ENCODE measurements around the gene PDZRN3.

PDZRN3 gene

GRCh38 chr3:73432706-73433032, 192.1 kb downstream of the PDZRN3 start:
- no peak overlapping the region for H3K27ac ChIP-seq (ENCODE audit: insufficient read depth in 1 of 2, low read depth in 1 of 2, low read length in 2 of 2, poor library complexity in 1 of 2, severe bottlenecking in 2 of 2)
- ChIA-PET CTCF (interaction anchor here (1.2 to 1.3 kb wide), 2 partner anchors 76 to 331 kb away, joined by 3 to 4 read pairs; no protein-coding TSS in a partner anchor), POLR2A (no interaction called here)
- no peaks in the 10 kb centered on the region for H3K36me3 ChIP-seq (ENCODE audit: control insufficient read depth in 4 of 4, insufficient read depth in 4 of 4, low read length in 3 of 4)
- H3K4me1 ChIP-seq (ENCODE audit: control extremely low read depth in 1 of 4, control insufficient read depth in 4 of 4, insufficient read depth in 4 of 4, low read length in 3 of 4), result no peaks in the 10 kb centered on the region
- H3K4me3 ChIP-seq (ENCODE audit: control insufficient read depth in 1 of 7, extremely low read depth in 1 of 7, insufficient read depth in 4 of 7, low read depth in 2 of 7, low read length in 6 of 7), result no peak overlapping the region
- WGBS (ENCODE audit: insufficient coverage), result no CpG with 5 or more reads among the region's 1 CpG
- no peaks in the 10 kb centered on the region for H3K9me3 ChIP-seq (ENCODE audit: control extremely low read depth in 1 of 5, control insufficient read depth in 4 of 5, insufficient read depth in 2 of 5, low read depth in 1 of 5, low read length in 4 of 5)
- peaks cover 3 to 20% (median 9%) of the 10 kb centered on the region in 5 experiments for H3K27me3 ChIP-seq (replicated peaks in 2 of 5; ENCODE audit: control insufficient read depth in 4 of 5, insufficient read depth in 5 of 5, low read length in 4 of 5)
- DNase-seq, result no peak

GRCh38 chr3:73432023-73432705, 192.6 kb downstream of the PDZRN3 start:
- Histone ChIP-seq H3K27ac (ENCODE audit: insufficient read depth in 1 of 2, low read depth in 1 of 2, low read length in 2 of 2, poor library complexity in 1 of 2, severe bottlenecking in 2 of 2) (no peak overlapping the region), H3K27me3 (replicated peaks in 2 of 5; ENCODE audit: control insufficient read depth in 4 of 5, insufficient read depth in 5 of 5, low read length in 4 of 5) (peaks cover 3 to 20% (median 9%) of the 10 kb centered on the region in 5 experiments), H3K4me1 (ENCODE audit: control extremely low read depth in 1 of 4, control insufficient read depth in 4 of 4, insufficient read depth in 4 of 4, low read length in 3 of 4) (no peaks in the 10 kb centered on the region), H3K36me3 (ENCODE audit: control insufficient read depth in 4 of 4, insufficient read depth in 4 of 4, low read length in 3 of 4) (no peaks in the 10 kb centered on the region), H3K9me3 (ENCODE audit: control extremely low read depth in 1 of 5, control insufficient read depth in 4 of 5, insufficient read depth in 2 of 5, low read depth in 1 of 5, low read length in 4 of 5) (no peaks in the 10 kb centered on the region), H3K4me3 (ENCODE audit: control insufficient read depth in 1 of 7, extremely low read depth in 1 of 7, insufficient read depth in 4 of 7, low read depth in 2 of 7, low read length in 6 of 7) (no peak overlapping the region)
- WGBS (ENCODE audit: insufficient coverage), result 81% methylated on average over 7 of the region's 9 CpGs
- ChIA-PET CTCF (interaction anchor here (1.1 to 1.6 kb wide), 3 partner anchors 9 to 331 kb away, joined by 3 read pairs; no protein-coding TSS in a partner anchor), POLR2A (no interaction called here)
- peak; percentile 43 to 64 (median 60) for DNase-seq

GRCh38 chr3:73431183-73431900, 193.4 kb downstream of the PDZRN3 start:
- no peak overlapping the region for H3K4me3 ChIP-seq (ENCODE audit: control insufficient read depth in 1 of 7, extremely low read depth in 1 of 7, insufficient read depth in 4 of 7, low read depth in 2 of 7, low read length in 6 of 7)
- 94% methylated on average over 5 of the region's 6 CpGs for WGBS (ENCODE audit: insufficient coverage)
- no peaks in the 10 kb centered on the region for H3K9me3 ChIP-seq (ENCODE audit: control extremely low read depth in 1 of 5, control insufficient read depth in 4 of 5, insufficient read depth in 2 of 5, low read depth in 1 of 5, low read length in 4 of 5)
- no peaks in the 10 kb centered on the region for H3K4me1 ChIP-seq (ENCODE audit: control extremely low read depth in 1 of 4, control insufficient read depth in 4 of 4, insufficient read depth in 4 of 4, low read length in 3 of 4)
- ChIA-PET POLR2A (no interaction called here), CTCF (interaction anchor here (1.1 to 1.6 kb wide), 3 partner anchors 10 to 330 kb away, joined by 3 read pairs; no protein-coding TSS in a partner anchor)
- no peak for DNase-seq
- no peak overlapping the region for H3K27ac ChIP-seq (ENCODE audit: insufficient read depth in 1 of 2, low read depth in 1 of 2, low read length in 2 of 2, poor library complexity in 1 of 2, severe bottlenecking in 2 of 2)
- no peaks in the 10 kb centered on the region for H3K36me3 ChIP-seq (ENCODE audit: control insufficient read depth in 4 of 4, insufficient read depth in 4 of 4, low read length in 3 of 4)
- H3K27me3 ChIP-seq (replicated peaks in 2 of 5; ENCODE audit: control insufficient read depth in 4 of 5, insufficient read depth in 5 of 5, low read length in 4 of 5), result peaks cover 3 to 20% (median 9%) of the 10 kb centered on the region in 5 experiments

- 92% methylated on average over 8 of the region's 11 CpGs for WGBS (ENCODE audit: insufficient coverage)
- DNase-seq, result no peak
- no peaks in the 10 kb centered on the region for H3K9me3 ChIP-seq (ENCODE audit: control extremely low read depth in 1 of 5, control insufficient read depth in 4 of 5, insufficient read depth in 2 of 5, low read depth in 1 of 5, low read length in 4 of 5)
- H3K4me1 ChIP-seq (ENCODE audit: control extremely low read depth in 1 of 4, control insufficient read depth in 4 of 4, insufficient read depth in 4 of 4, low read length in 3 of 4), result no peaks in the 10 kb centered on the region
- POLR2A ChIA-PET, result no interaction called here
- H3K27me3 ChIP-seq (replicated peaks in 2 of 5; ENCODE audit: control insufficient read depth in 4 of 5, insufficient read depth in 5 of 5, low read length in 4 of 5), result peaks cover 3 to 11% (median 9%) of the 10 kb centered on the region in 5 experiments
- H3K27ac ChIP-seq (ENCODE audit: insufficient read depth in 1 of 2, low read depth in 1 of 2, low read length in 2 of 2, poor library complexity in 1 of 2, severe bottlenecking in 2 of 2), result no peak overlapping the region
- CTCF ChIA-PET, result interaction anchor here (1.1 kb wide), 1 partner anchor 33 kb away, joined by 3 read pairs; no protein-coding TSS in a partner anchor
- H3K4me3 ChIP-seq (ENCODE audit: control insufficient read depth in 1 of 7, extremely low read depth in 1 of 7, insufficient read depth in 4 of 7, low read depth in 2 of 7, low read length in 6 of 7), result no peak overlapping the region
- H3K36me3 ChIP-seq (ENCODE audit: control insufficient read depth in 4 of 4, insufficient read depth in 4 of 4, low read length in 3 of 4), result no peaks in the 10 kb centered on the region
Observed at GRCh38 chr3:73427048-73427706, 197.6 kb downstream of the PDZRN3 start.

GRCh38 chr3:73426606-73427005, 198.1 kb downstream of the PDZRN3 start:
- no peak for DNase-seq
- ChIA-PET POLR2A (no interaction called here), CTCF (interaction anchor here (1.1 kb wide), 1 partner anchor 34 kb away, joined by 3 read pairs; no protein-coding TSS in a partner anchor)
- H3K27me3 ChIP-seq (replicated peaks in 2 of 5; ENCODE audit: control insufficient read depth in 4 of 5, insufficient read depth in 5 of 5, low read length in 4 of 5), result peaks cover 3 to 11% (median 8%) of the 10 kb centered on the region in 5 experiments
- H3K36me3 ChIP-seq (ENCODE audit: control insufficient read depth in 4 of 4, insufficient read depth in 4 of 4, low read length in 3 of 4), result no peaks in the 10 kb centered on the region
- H3K4me3 ChIP-seq (ENCODE audit: control insufficient read depth in 1 of 7, extremely low read depth in 1 of 7, insufficient read depth in 4 of 7, low read depth in 2 of 7, low read length in 6 of 7), result no peak overlapping the region
- 85% methylated on average over 4 of the region's 7 CpGs for WGBS (ENCODE audit: insufficient coverage)
- no peak overlapping the region for H3K27ac ChIP-seq (ENCODE audit: insufficient read depth in 1 of 2, low read depth in 1 of 2, low read length in 2 of 2, poor library complexity in 1 of 2, severe bottlenecking in 2 of 2)
- H3K4me1 ChIP-seq (ENCODE audit: control extremely low read depth in 1 of 4, control insufficient read depth in 4 of 4, insufficient read depth in 4 of 4, low read length in 3 of 4), result no peaks in the 10 kb centered on the region
- no peaks in the 10 kb centered on the region for H3K9me3 ChIP-seq (ENCODE audit: control extremely low read depth in 1 of 5, control insufficient read depth in 4 of 5, insufficient read depth in 2 of 5, low read depth in 1 of 5, low read length in 4 of 5)

GRCh38 chr3:73423116-73423515, 201.6 kb downstream of the PDZRN3 start:
- POLR2A ChIA-PET, result no interaction called here
- Histone ChIP-seq H3K27me3 (replicated peaks in 2 of 5; ENCODE audit: control insufficient read depth in 4 of 5, insufficient read depth in 5 of 5, low read length in 4 of 5) (peaks cover 0 to 4% (median 0%) of the 10 kb centered on the region in 5 experiments), H3K4me3 (ENCODE audit: control insufficient read depth in 1 of 7, extremely low read depth in 1 of 7, insufficient read depth in 4 of 7, low read depth in 2 of 7, low read length in 6 of 7) (no peak overlapping the region), H3K4me1 (ENCODE audit: control extremely low read depth in 1 of 4, control insufficient read depth in 4 of 4, insufficient read depth in 4 of 4, low read length in 3 of 4) (no peaks in the 10 kb centered on the region), H3K27ac (ENCODE audit: insufficient read depth in 1 of 2, low read depth in 1 of 2, low read length in 2 of 2, poor library complexity in 1 of 2, severe bottlenecking in 2 of 2) (no peak overlapping the region), H3K9me3 (ENCODE audit: control extremely low read depth in 1 of 5, control insufficient read depth in 4 of 5, insufficient read depth in 2 of 5, low read depth in 1 of 5, low read length in 4 of 5) (no peaks in the 10 kb centered on the region), H3K36me3 (ENCODE audit: control insufficient read depth in 4 of 4, insufficient read depth in 4 of 4, low read length in 3 of 4) (no peaks in the 10 kb centered on the region)
- 83% methylated on average over 2 of the region's 3 CpGs for WGBS (ENCODE audit: insufficient coverage)
- CTCF ChIA-PET, result no interaction called here
- no peak for DNase-seq

GRCh38 chr3:73422571-73422970, 202.2 kb downstream of the PDZRN3 start:
- ChIA-PET CTCF (no interaction called here), POLR2A (no interaction called here)
- Histone ChIP-seq H3K9me3 (ENCODE audit: control extremely low read depth in 1 of 5, control insufficient read depth in 4 of 5, insufficient read depth in 2 of 5, low read depth in 1 of 5, low read length in 4 of 5) (no peaks in the 10 kb centered on the region), H3K4me1 (ENCODE audit: control extremely low read depth in 1 of 4, control insufficient read depth in 4 of 4, insufficient read depth in 4 of 4, low read length in 3 of 4) (no peaks in the 10 kb centered on the region), H3K27me3 (replicated peaks in 2 of 5; ENCODE audit: control insufficient read depth in 4 of 5, insufficient read depth in 5 of 5, low read length in 4 of 5) (peaks cover 0 to 6% (median 0%) of the 10 kb centered on the region in 5 experiments), H3K4me3 (ENCODE audit: control insufficient read depth in 1 of 7, extremely low read depth in 1 of 7, insufficient read depth in 4 of 7, low read depth in 2 of 7, low read length in 6 of 7) (no peak overlapping the region), H3K36me3 (ENCODE audit: control insufficient read depth in 4 of 4, insufficient read depth in 4 of 4, low read length in 3 of 4) (no peaks in the 10 kb centered on the region), H3K27ac (ENCODE audit: insufficient read depth in 1 of 2, low read depth in 1 of 2, low read length in 2 of 2, poor library complexity in 1 of 2, severe bottlenecking in 2 of 2) (no peak overlapping the region)
- WGBS (ENCODE audit: insufficient coverage), result no CpG with 5 or more reads among the region's 2 CpGs
- DNase-seq, result no peak
